ENCODE results near the gene UGT1A1.

The UGT1A1 gene

DNA sequence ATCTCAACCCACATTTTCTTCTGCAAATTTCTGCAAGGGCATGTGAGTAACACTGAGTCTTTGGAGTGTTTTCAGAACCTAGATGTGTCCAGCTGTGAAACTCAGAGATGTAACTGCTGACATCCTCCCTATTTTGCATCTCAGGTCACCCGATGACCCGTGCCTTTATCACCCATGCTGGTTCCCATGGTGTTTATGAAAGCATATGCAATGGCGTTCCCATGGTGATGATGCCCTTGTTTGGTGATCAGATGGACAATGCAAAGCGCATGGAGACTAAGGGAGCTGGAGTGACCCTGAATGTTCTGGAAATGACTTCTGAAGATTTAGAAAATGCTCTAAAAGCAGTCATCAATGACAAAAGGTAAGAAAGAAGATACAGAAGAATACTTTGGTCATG is 8.0 kb downstream of the UGT1A1 start:
- WGBS, result 78% methylated on average over 4 of the region's 4 CpGs

GRCh38 chr2:233769260-233769659 is 9.2 kb downstream of the UGT1A1 start:
- no peak overlapping the region for H3K18ac ChIP-seq (ENCODE audit: low read depth in 1 of 2, low read length in 2 of 2)
- no peak overlapping the region for H2AFZ ChIP-seq (ENCODE audit: low read depth, low read length)
- H3K4me1 ChIP-seq (ENCODE audit: control insufficient read depth, insufficient read depth, low read depth, low read length), result peaks cover 2% of the 10 kb centered on the region
- no peak overlapping the region for H3K4me3 ChIP-seq (ENCODE audit: insufficient read depth in 1 of 2, low read depth in 1 of 2, low read length in 2 of 2)
- H3K4ac ChIP-seq (ENCODE audit: low read depth in 1 of 2, low read length in 2 of 2), result no peak overlapping the region
- no peaks in the 10 kb centered on the region for H3K9me3 ChIP-seq (ENCODE audit: control insufficient read depth, low read length)
- no peak overlapping the region for H3K27ac ChIP-seq (ENCODE audit: low read length, poor library complexity, severe bottlenecking)
- H3K36me3 ChIP-seq (ENCODE audit: control insufficient read depth in 1 of 2, insufficient read depth in 2 of 2, low read depth in 1 of 2, low read length in 2 of 2), result no peaks in the 10 kb centered on the region
- no peak overlapping the region for H4K8ac ChIP-seq (ENCODE audit: low read length)
- DNase-seq, result no peak
- no peak overlapping the region for H4K91ac ChIP-seq (ENCODE audit: low read length)
- H2BK120ac ChIP-seq (ENCODE audit: low read depth, low read length), result no peak overlapping the region
- peaks cover 9 to 18% of the 10 kb centered on the region in 2 experiments for H3K27me3 ChIP-seq (ENCODE audit: control insufficient read depth in 1 of 2, insufficient read depth in 1 of 2, low read length in 2 of 2)
- no peak overlapping the region for H3K14ac ChIP-seq (ENCODE audit: low read length in 2 of 2)
- no peak overlapping the region for H3K4me2 ChIP-seq (ENCODE audit: low read length, poor library complexity, severe bottlenecking)
- no peak overlapping the region for H3K9ac ChIP-seq (ENCODE audit: low read length)
- no peak overlapping the region for H2BK5ac ChIP-seq (ENCODE audit: low read depth, low read length, poor library complexity, severe bottlenecking)
- no peak overlapping the region for H2BK15ac ChIP-seq (ENCODE audit: low read depth, poor library complexity, severe bottlenecking)
- no peak overlapping the region for H3K23ac ChIP-seq (ENCODE audit: low read length in 2 of 2)
- no peak overlapping the region for H2BK12ac ChIP-seq (ENCODE audit: low read length in 2 of 2)
- no peak overlapping the region for H2AK5ac ChIP-seq (ENCODE audit: low read length, severe bottlenecking)
- WGBS, result 86% methylated on average over 9 of the region's 9 CpGs
- H3K79me1 ChIP-seq (replicated peaks; ENCODE audit: low read length, poor library complexity, severe bottlenecking), result no peaks in the 10 kb centered on the region

More for the DNA sequence above, 8.0 kb downstream of the UGT1A1 start:
- H3K79me1 ChIP-seq (replicated peaks; ENCODE audit: low read length, poor library complexity, severe bottlenecking), result no peaks in the 10 kb centered on the region
- H2AFZ ChIP-seq (ENCODE audit: low read depth, low read length), result no peak overlapping the region
- no peak overlapping the region for H2BK15ac ChIP-seq (ENCODE audit: low read depth, poor library complexity, severe bottlenecking)
- no peak overlapping the region for H4K91ac ChIP-seq (ENCODE audit: low read length)
- peaks cover 2% of the 10 kb centered on the region for H3K4me1 ChIP-seq (ENCODE audit: control insufficient read depth, insufficient read depth, low read depth, low read length)
- no peak overlapping the region for H3K4me2 ChIP-seq (ENCODE audit: low read length, poor library complexity, severe bottlenecking)
- H3K36me3 ChIP-seq (ENCODE audit: control insufficient read depth in 1 of 2, insufficient read depth in 2 of 2, low read depth in 1 of 2, low read length in 2 of 2), result no peaks in the 10 kb centered on the region
- no peak overlapping the region for H3K27ac ChIP-seq (ENCODE audit: low read length, poor library complexity, severe bottlenecking)
- H4K8ac ChIP-seq (ENCODE audit: low read length), result no peak overlapping the region
- H3K4me3 ChIP-seq (ENCODE audit: insufficient read depth in 1 of 2, low read depth in 1 of 2, low read length in 2 of 2), result no peak overlapping the region
- no peak overlapping the region for H2AK5ac ChIP-seq (ENCODE audit: low read length, severe bottlenecking)
- peaks cover 9 to 21% of the 10 kb centered on the region in 2 experiments for H3K27me3 ChIP-seq (ENCODE audit: control insufficient read depth in 1 of 2, insufficient read depth in 1 of 2, low read length in 2 of 2)
- no peak overlapping the region for H3K4ac ChIP-seq (ENCODE audit: low read depth in 1 of 2, low read length in 2 of 2)
- no peak overlapping the region for H3K14ac ChIP-seq (ENCODE audit: low read length in 2 of 2)
- no peak for DNase-seq
- no peak overlapping the region for H3K18ac ChIP-seq (ENCODE audit: low read depth in 1 of 2, low read length in 2 of 2)
- no peak overlapping the region for H3K23ac ChIP-seq (ENCODE audit: low read length in 2 of 2)
- no peak overlapping the region for H2BK120ac ChIP-seq (ENCODE audit: low read depth, low read length)
- H3K9me3 ChIP-seq (ENCODE audit: control insufficient read depth, low read length), result no peaks in the 10 kb centered on the region
- no peak overlapping the region for H2BK12ac ChIP-seq (ENCODE audit: low read length in 2 of 2)
- no peak overlapping the region for H2BK5ac ChIP-seq (ENCODE audit: low read depth, low read length, poor library complexity, severe bottlenecking)
- H3K9ac ChIP-seq (ENCODE audit: low read length), result no peak overlapping the region

DNA sequence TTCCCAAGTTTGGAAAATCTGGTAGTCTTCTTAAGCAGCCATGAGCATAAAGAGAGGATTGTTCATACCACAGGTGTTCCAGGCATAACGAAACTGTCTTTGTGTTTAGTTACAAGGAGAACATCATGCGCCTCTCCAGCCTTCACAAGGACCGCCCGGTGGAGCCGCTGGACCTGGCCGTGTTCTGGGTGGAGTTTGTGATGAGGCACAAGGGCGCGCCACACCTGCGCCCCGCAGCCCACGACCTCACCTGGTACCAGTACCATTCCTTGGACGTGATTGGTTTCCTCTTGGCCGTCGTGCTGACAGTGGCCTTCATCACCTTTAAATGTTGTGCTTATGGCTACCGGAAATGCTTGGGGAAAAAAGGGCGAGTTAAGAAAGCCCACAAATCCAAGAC is 12.1 kb downstream of the UGT1A1 start:
- Histone ChIP-seq H3K9ac (ENCODE audit: low read length) (no peak overlapping the region), H2BK12ac (ENCODE audit: low read length in 2 of 2) (no peak overlapping the region), H3K18ac (ENCODE audit: low read depth in 1 of 2, low read length in 2 of 2) (no peak overlapping the region), H3K4me1 (ENCODE audit: control insufficient read depth, insufficient read depth, low read depth, low read length) (no peaks in the 10 kb centered on the region), H3K27ac (ENCODE audit: low read length, poor library complexity, severe bottlenecking) (no peak overlapping the region), H2BK120ac (ENCODE audit: low read depth, low read length) (no peak overlapping the region), H4K8ac (ENCODE audit: low read length) (no peak overlapping the region), H3K14ac (ENCODE audit: low read length in 2 of 2) (no peak overlapping the region), H3K27me3 (ENCODE audit: control insufficient read depth in 1 of 2, insufficient read depth in 1 of 2, low read length in 2 of 2) (peaks cover 9 to 10% of the 10 kb centered on the region in 2 experiments), H2BK5ac (ENCODE audit: low read depth, low read length, poor library complexity, severe bottlenecking) (no peak overlapping the region), H2AK5ac (ENCODE audit: low read length, severe bottlenecking) (no peak overlapping the region), H3K79me1 (replicated peaks; ENCODE audit: low read length, poor library complexity, severe bottlenecking) (no peaks in the 10 kb centered on the region), H3K4me3 (ENCODE audit: insufficient read depth in 1 of 2, low read depth in 1 of 2, low read length in 2 of 2) (no peak overlapping the region), H3K4ac (ENCODE audit: low read depth in 1 of 2, low read length in 2 of 2) (no peak overlapping the region), H3K9me3 (ENCODE audit: control insufficient read depth, low read length) (peaks cover 2% of the 10 kb centered on the region), H4K91ac (ENCODE audit: low read length) (no peak overlapping the region), H3K36me3 (ENCODE audit: control insufficient read depth in 1 of 2, insufficient read depth in 2 of 2, low read depth in 1 of 2, low read length in 2 of 2) (no peaks in the 10 kb centered on the region), H3K4me2 (ENCODE audit: low read length, poor library complexity, severe bottlenecking) (no peak overlapping the region), H3K23ac (ENCODE audit: low read length in 2 of 2) (no peak overlapping the region), H2BK15ac (ENCODE audit: low read depth, poor library complexity, severe bottlenecking) (no peak overlapping the region), H2AFZ (ENCODE audit: low read depth, low read length) (no peak overlapping the region)
- DNase-seq, result no peak
- WGBS, result 85% methylated on average over 16 of the region's 16 CpGs

- Histone ChIP-seq H3K23ac (ENCODE audit: low read length in 2 of 2) (no peak overlapping the region), H2BK12ac (ENCODE audit: low read length in 2 of 2) (no peak overlapping the region), H3K9me3 (ENCODE audit: control insufficient read depth, low read length) (peaks cover 3% of the 10 kb centered on the region), H3K36me3 (ENCODE audit: control insufficient read depth in 1 of 2, insufficient read depth in 2 of 2, low read depth in 1 of 2, low read length in 2 of 2) (no peaks in the 10 kb centered on the region), H2BK5ac (ENCODE audit: low read depth, low read length, poor library complexity, severe bottlenecking) (no peak overlapping the region), H3K18ac (ENCODE audit: low read depth in 1 of 2, low read length in 2 of 2) (no peak overlapping the region), H3K27me3 (ENCODE audit: control insufficient read depth in 1 of 2, insufficient read depth in 1 of 2, low read length in 2 of 2) (peaks cover 9 to 10% of the 10 kb centered on the region in 2 experiments), H2BK120ac (ENCODE audit: low read depth, low read length) (no peak overlapping the region), H3K14ac (ENCODE audit: low read length in 2 of 2) (no peak overlapping the region), H4K8ac (ENCODE audit: low read length) (no peak overlapping the region), H4K91ac (ENCODE audit: low read length) (no peak overlapping the region), H2AK5ac (ENCODE audit: low read length, severe bottlenecking) (no peak overlapping the region), H3K79me1 (replicated peaks; ENCODE audit: low read length, poor library complexity, severe bottlenecking) (no peaks in the 10 kb centered on the region), H3K4me3 (ENCODE audit: insufficient read depth in 1 of 2, low read depth in 1 of 2, low read length in 2 of 2) (no peak overlapping the region), H3K4me1 (ENCODE audit: control insufficient read depth, insufficient read depth, low read depth, low read length) (no peaks in the 10 kb centered on the region), H3K9ac (ENCODE audit: low read length) (no peak overlapping the region), H2AFZ (ENCODE audit: low read depth, low read length) (no peak overlapping the region), H3K4ac (ENCODE audit: low read depth in 1 of 2, low read length in 2 of 2) (no peak overlapping the region), H3K4me2 (ENCODE audit: low read length, poor library complexity, severe bottlenecking) (no peak overlapping the region), H2BK15ac (ENCODE audit: low read depth, poor library complexity, severe bottlenecking) (no peak overlapping the region), H3K27ac (ENCODE audit: low read length, poor library complexity, severe bottlenecking) (no peak overlapping the region)
- DNase-seq, result no peak
- 85% methylated on average over 5 of the region's 5 CpGs for WGBS
Observed at GRCh38 chr2:233772583-233772982, 12.5 kb downstream of the UGT1A1 start.
